Prostate gland (tissue), 2 donors: ENCODE results near the gene TKTL1.

Experiments
- CTCF ChIP-seq, 4 experiments: fragments of 200-600 bp in 2 of 4; fragments of 450-650 bp in 2 of 4; sonication (generic) in 2 of 4; IDR thresholded peaks; 1 replicate in 3 of 4; 2 replicates in 1 of 4; pipeline ENCODE4 v1.5.1; 2016 to 2019; ENCODE audit warnings: antibody characterized with exemption in 4 of 4, mild to moderate bottlenecking in 2 of 4, moderate library complexity in 2 of 4
- POLR2A ChIP-seq: fragments of 450-650 bp; IDR thresholded peaks from one replicate; pipeline ENCODE4 v1.6.1; 2016; ENCODE audit warnings: antibody characterized with exemption, mild to moderate bottlenecking
- POLR2AphosphoS5 ChIP-seq: sonication (generic); formaldehyde crosslinking; IDR thresholded peaks from one replicate; pipeline ENCODE4 v1.6.1; 2017; ENCODE audit warnings: antibody characterized with exemption

GRCh38 chrX:154308108-154308946 lies 12.7 kb downstream of the TKTL1 start:
- no peak for TF ChIP-seq POLR2A
- TF ChIP-seq CTCF (IDR thresholded peaks at IDR 0.05) = peak in 3 of 4 experiments; percentile 14 to 61 (median 36)
- no peak for TF ChIP-seq POLR2AphosphoS5
